GM18858 (cell line): ENCODE measurements around the gene DLX2.

Source experiments
- ATAC-seq: cut with Tn5 transposase; IDR thresholded peaks from one replicate; pipeline ENCODE4 v1.9.1; 2021; ENCODE audit not compliant: unreplicated experiment

Gene DLX2

GRCh38 chr2:172056293-172056692, 46.4 kb downstream of the DLX2 start:
- no peak for ATAC-seq

- no peak for ATAC-seq
Observed at GRCh38 chr2:172053486-172053885, 49.2 kb downstream of the DLX2 start.

GRCh38 chr2:172052000-172052983, 50.4 kb downstream of the DLX2 start:
- no peak for ATAC-seq

- ATAC-seq = no peak
Observed at GRCh38 chr2:172050479-172051125, 52.1 kb downstream of the DLX2 start.

GRCh38 chr2:172049567-172050120, 53.1 kb downstream of the DLX2 start:
- no peak for ATAC-seq
